Bronchial epithelial cell (primary cell): ENCODE data around the gene SFTPB. TPM values are rescaled to one million over a fixed set of nuclear protein-coding genes. Genes with fewer than 3 reads are reported as not detected.

Experiments used
- DNase-seq: peaks from one replicate; pipeline ENCODE4 v3.0.0-alpha.2; 2010; ENCODE audit warnings: low read depth
- FAIRE-seq: peaks from 2 replicates; lab custom pipeline; 2011; peaks lifted over from hg19 to GRCh38; lab: Jason Lieb, UNC
- H3K27me3 ChIP-seq: 2 replicates; pipeline ENCODE4 v1.5.1; 2011; ENCODE audit warnings: low read length; ENCODE audit not compliant: control insufficient read depth, insufficient read depth
- H3K36me3 ChIP-seq: 2 replicates; pipeline ENCODE4 v1.5.1; 2011; ENCODE audit warnings: low read length; ENCODE audit not compliant: control insufficient read depth, insufficient read depth
- H3K4me3 ChIP-seq: 2 replicates; pipeline ENCODE4 v1.5.1; 2011; ENCODE audit warnings: mild to moderate bottlenecking, low read depth, low read length, control low read depth
- CTCF ChIP-seq: IDR thresholded peaks from 2 replicates; pipeline ENCODE4 v1.5.1; 2011; ENCODE audit warnings: mild to moderate bottlenecking, moderate library complexity, low read length, control low read depth, inconsistent platforms; ENCODE audit not compliant: insufficient read depth, severe bottlenecking
- total RNA-seq: library from RNA; depleted of rRNA; stranded (reverse); fragments of >200 nt; gene quantifications from 2 replicates; pipeline ENCODE4 v1.2.1, GENCODE V29; 2014

Gene SFTPB
- total RNA-seq, 1 donor from 2014 or later: not detected

- TF ChIP-seq CTCF: no peak
- peaks cover 22% of the 10 kb centered on the region for H3K36me3 ChIP-seq
- no peaks in the 10 kb centered on the region for H3K27me3 ChIP-seq
- no peak for FAIRE-seq
- H3K4me3 ChIP-seq: no peak overlapping the region
- DNase-seq: no peak
Observed at GRCh38 chr2:85649201-85650190, 18.5 kb downstream of the SFTPB start.

- no peak for FAIRE-seq
- H3K27me3 ChIP-seq: no peaks in the 10 kb centered on the region
Observed at GRCh38 chr2:85648619-85649018, 19.4 kb downstream of the SFTPB start.

GRCh38 chr2:85647823-85648526 is 20.0 kb downstream of the SFTPB start:
- Histone ChIP-seq H3K36me3 (peaks cover 26% of the 10 kb centered on the region), H3K4me3 (no peak overlapping the region), H3K27me3 (no peaks in the 10 kb centered on the region)
- no peak for TF ChIP-seq CTCF
- FAIRE-seq (no peak), DNase-seq (no peak)

More at GRCh38 chr2:85648619-85649018, 19.4 kb downstream of the SFTPB start:
- Histone ChIP-seq H3K4me3 (no peak overlapping the region), H3K36me3 (peaks cover 25% of the 10 kb centered on the region)
- peak; percentile 48 for TF ChIP-seq CTCF
- DNase-seq: no peak

GRCh38 chr2:85646166-85646565 is 21.8 kb downstream of the SFTPB start:
- no peak for TF ChIP-seq CTCF
- Histone ChIP-seq H3K27me3 (no peaks in the 10 kb centered on the region), H3K36me3 (peaks cover 29% of the 10 kb centered on the region), H3K4me3 (no peak overlapping the region)
- DNase-seq (no peak), FAIRE-seq (no peak)

GRCh38 chr2:85644909-85645308 is 23.1 kb downstream of the SFTPB start:
- Histone ChIP-seq H3K27me3 (no peaks in the 10 kb centered on the region), H3K4me3 (no peak overlapping the region), H3K36me3 (peaks cover 33% of the 10 kb centered on the region)
- FAIRE-seq: no peak
- no peak for TF ChIP-seq CTCF
- no peak for DNase-seq
